ENCODE data around the gene IGFBP3. TPM values are rescaled to one million over a fixed set of nuclear protein-coding genes. Genes with fewer than 3 reads are reported as not detected.

IGFBP3 gene
- total RNA-seq, 1 donor from 2014 or later, result 1,283 TPM

DNA sequence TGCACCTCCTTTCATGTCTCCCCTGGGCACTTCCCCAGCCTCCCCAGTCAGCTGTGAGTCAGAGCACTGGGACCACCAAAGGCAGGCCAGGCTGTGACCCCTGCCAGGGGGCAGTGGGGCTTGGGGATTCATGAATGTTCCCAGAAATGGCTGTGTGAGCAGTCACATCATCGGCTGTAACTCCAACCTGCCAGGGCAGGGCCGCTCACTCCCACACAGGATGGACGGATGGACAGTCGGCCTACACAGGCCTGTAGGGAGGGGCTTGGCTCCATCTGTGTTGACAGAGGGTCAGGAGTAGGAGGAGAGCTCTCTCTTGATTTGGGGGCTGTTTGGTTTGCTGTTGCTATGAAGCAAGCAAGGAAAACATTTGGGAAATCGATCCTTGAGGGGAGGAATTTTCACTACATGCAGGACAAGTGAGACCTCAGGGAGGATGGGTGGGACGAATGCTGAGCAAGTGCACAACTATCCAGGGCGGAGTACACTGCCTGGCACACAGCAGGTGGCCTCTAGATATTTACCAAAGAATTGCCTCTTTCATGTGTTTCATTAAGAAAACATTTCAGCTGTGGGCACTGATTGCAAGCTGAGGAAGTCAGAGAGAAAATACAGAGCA, 35.7 kb downstream of the IGFBP3 start:
- Mint-ChIP-seq H3K9me3 (ENCODE audit: unreplicated experiment) (no peaks in the 10 kb centered on the region), H3K4me3 (ENCODE audit: unreplicated experiment) (no peak overlapping the region), H3K4me1 (ENCODE audit: low read depth, unreplicated experiment) (peaks cover 3% of the 10 kb centered on the region), H3K36me3 (ENCODE audit: low read depth, unreplicated experiment) (no peaks in the 10 kb centered on the region), H3K27ac (ENCODE audit: unreplicated experiment) (no peak overlapping the region), H3K27me3 (ENCODE audit: low read depth, unreplicated experiment) (peaks cover 52% of the 10 kb centered on the region)
- FAIRE-seq, result peak; percentile 37
- Histone ChIP-seq H3K27ac (ENCODE audit: low read depth, low read length) (no peak overlapping the region), H3K4me1 (ENCODE audit: insufficient read depth, low read length) (peaks cover 26% of the 10 kb centered on the region), H3K36me3 (ENCODE audit: insufficient read depth, low read length) (no peaks in the 10 kb centered on the region), H3K4me3 (ENCODE audit: insufficient read depth, low read depth, low read length) (no peak overlapping the region), H3K79me2 (ENCODE audit: insufficient read depth, low read length) (no peaks in the 10 kb centered on the region), H4K20me1 (ENCODE audit: insufficient read depth, low read length) (no peaks in the 10 kb centered on the region), H3K9ac (ENCODE audit: low read length) (no peak overlapping the region), H3K4me2 (ENCODE audit: low read length) (peak overlapping the region; percentile 28), H3K9me3 (ENCODE audit: insufficient read depth, low read depth, low read length) (no peaks in the 10 kb centered on the region), H2AFZ (ENCODE audit: low read depth, low read length) (no peak overlapping the region), H3K27me3 (ENCODE audit: insufficient read depth, low read length) (no peaks in the 10 kb centered on the region)
- DNase-seq (ENCODE audit: low read depth), result peak; percentile 12
- TF ChIP-seq EZH2 (IDR thresholded peaks at IDR 0.05; ENCODE audit: insufficient read depth, low read length), result no peak
- TF ChIP-seq CTCF (IDR thresholded peaks at IDR 0.05; ENCODE audit: insufficient read depth, low read depth, low read length), result no peak

DNA sequence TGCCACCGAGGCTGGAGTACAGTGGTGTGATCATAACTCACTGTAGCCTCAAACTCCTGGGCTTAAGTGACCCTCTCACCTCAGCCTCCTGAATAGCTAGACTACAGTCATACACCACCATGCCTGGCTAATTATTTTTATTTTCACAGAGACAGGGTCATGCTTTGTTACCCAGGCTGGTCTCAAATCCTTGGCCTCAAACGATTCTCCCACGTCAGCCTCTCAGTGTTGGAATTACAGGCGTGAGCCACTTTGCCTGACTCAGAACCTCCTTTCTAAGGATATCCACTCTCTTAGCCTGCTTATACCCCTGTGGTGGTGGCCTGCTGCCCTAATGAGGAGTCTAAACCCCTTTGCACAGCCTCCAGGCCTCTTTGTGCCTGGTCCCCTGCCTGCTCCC, 36.9 kb downstream of the IGFBP3 start:
- H3K9me3 ChIP-seq (ENCODE audit: insufficient read depth, low read depth, low read length), result no peaks in the 10 kb centered on the region
- no peak overlapping the region for H3K4me2 ChIP-seq (ENCODE audit: low read length)
- no peak for FAIRE-seq
- Mint-ChIP-seq H3K4me1 (ENCODE audit: low read depth, unreplicated experiment) (peaks cover 3% of the 10 kb centered on the region), H3K27ac (ENCODE audit: unreplicated experiment) (no peak overlapping the region), H3K4me3 (ENCODE audit: unreplicated experiment) (no peak overlapping the region), H3K36me3 (ENCODE audit: low read depth, unreplicated experiment) (peaks cover 1% of the 10 kb centered on the region), H3K9me3 (ENCODE audit: unreplicated experiment) (peaks cover 2% of the 10 kb centered on the region), H3K27me3 (ENCODE audit: low read depth, unreplicated experiment) (peaks cover 41% of the 10 kb centered on the region)
- DNase-seq (ENCODE audit: low read depth), result no peak
- no peak for TF ChIP-seq CTCF (IDR thresholded peaks at IDR 0.05; ENCODE audit: insufficient read depth, low read depth, low read length)
- TF ChIP-seq EZH2 (IDR thresholded peaks at IDR 0.05; ENCODE audit: insufficient read depth, low read length), result no peak
- no peaks in the 10 kb centered on the region for H3K36me3 ChIP-seq (ENCODE audit: insufficient read depth, low read length)
- H3K27me3 ChIP-seq (ENCODE audit: insufficient read depth, low read length), result no peaks in the 10 kb centered on the region
- H3K4me3 ChIP-seq (ENCODE audit: insufficient read depth, low read depth, low read length), result no peak overlapping the region
- no peak overlapping the region for H2AFZ ChIP-seq (ENCODE audit: low read depth, low read length)
- no peaks in the 10 kb centered on the region for H4K20me1 ChIP-seq (ENCODE audit: insufficient read depth, low read length)
- no peak overlapping the region for H3K9ac ChIP-seq (ENCODE audit: low read length)
- no peaks in the 10 kb centered on the region for H3K79me2 ChIP-seq (ENCODE audit: insufficient read depth, low read length)
- no peak overlapping the region for H3K27ac ChIP-seq (ENCODE audit: low read depth, low read length)
- peaks cover 26% of the 10 kb centered on the region for H3K4me1 ChIP-seq (ENCODE audit: insufficient read depth, low read length)

DNA sequence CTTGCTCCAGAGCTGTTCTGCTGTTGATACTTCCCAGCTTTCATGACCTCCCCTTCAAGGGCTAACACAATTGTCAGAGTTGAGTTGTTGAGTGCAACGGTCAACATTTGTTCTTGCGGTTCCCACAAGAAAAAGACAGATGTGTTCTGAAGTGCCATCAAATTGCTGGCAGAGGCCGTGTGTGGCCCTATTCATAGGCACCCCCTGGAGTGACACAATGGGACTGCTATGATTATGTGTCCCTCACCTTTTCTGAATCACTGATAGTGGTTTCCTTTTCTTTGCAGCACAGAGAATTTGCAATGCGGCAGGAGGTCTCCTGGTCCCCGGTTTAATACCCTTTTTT, 38.6 kb downstream of the IGFBP3 start:
- no peaks in the 10 kb centered on the region for H4K20me1 ChIP-seq (ENCODE audit: insufficient read depth, low read length)
- H3K4me2 ChIP-seq (ENCODE audit: low read length), result peak overlapping the region; percentile 24
- Mint-ChIP-seq H3K9me3 (ENCODE audit: unreplicated experiment) (peaks cover 12% of the 10 kb centered on the region), H3K36me3 (ENCODE audit: low read depth, unreplicated experiment) (peaks cover 3% of the 10 kb centered on the region), H3K27ac (ENCODE audit: unreplicated experiment) (no peak overlapping the region), H3K4me3 (ENCODE audit: unreplicated experiment) (no peak overlapping the region), H3K27me3 (ENCODE audit: low read depth, unreplicated experiment) (peaks cover 28% of the 10 kb centered on the region), H3K4me1 (ENCODE audit: low read depth, unreplicated experiment) (peaks cover 3% of the 10 kb centered on the region)
- no peak overlapping the region for H3K4me3 ChIP-seq (ENCODE audit: insufficient read depth, low read depth, low read length)
- DNase-seq (ENCODE audit: low read depth) (no peak), FAIRE-seq (no peak)
- H3K27ac ChIP-seq (ENCODE audit: low read depth, low read length), result no peak overlapping the region
- TF ChIP-seq CTCF (IDR thresholded peaks at IDR 0.05; ENCODE audit: insufficient read depth, low read depth, low read length), result no peak
- no peak for TF ChIP-seq EZH2 (IDR thresholded peaks at IDR 0.05; ENCODE audit: insufficient read depth, low read length)
- H3K4me1 ChIP-seq (ENCODE audit: insufficient read depth, low read length), result peaks cover 22% of the 10 kb centered on the region
- H3K9ac ChIP-seq (ENCODE audit: low read length), result no peak overlapping the region
- no peaks in the 10 kb centered on the region for H3K36me3 ChIP-seq (ENCODE audit: insufficient read depth, low read length)
- no peaks in the 10 kb centered on the region for H3K27me3 ChIP-seq (ENCODE audit: insufficient read depth, low read length)
- no peak overlapping the region for H2AFZ ChIP-seq (ENCODE audit: low read depth, low read length)
- no peaks in the 10 kb centered on the region for H3K79me2 ChIP-seq (ENCODE audit: insufficient read depth, low read length)
- peaks cover 5% of the 10 kb centered on the region for H3K9me3 ChIP-seq (ENCODE audit: insufficient read depth, low read depth, low read length)
